ENCODE data around the gene PTPRN2.

GRCh38 chr7:157822688-157823031 lies 765.0 kb downstream of the PTPRN2 start:
- no peak for TF ChIP-seq CTCF (conservative IDR thresholded peaks at IDR 0.05; ENCODE audit: low read length)
- TF ChIP-seq EZH2phosphoT487 (IDR thresholded peaks at IDR 0.05; ENCODE audit: borderline replicate concordance, low read depth, low read length) = no peak

Data from OCI-LY7 (cell line).